SK-N-SH treated with all-trans-retinoic acid at 6 μM for 48 hours (cell line): ENCODE results near the gene PNMA6F.

Source experiments
- BACH2 ChIP-seq: fragments of 250-450 bp; sonication (Bioruptor Pico); IDR thresholded peaks from 2 replicates; pipeline ENCODE4 v1.9.0; 2021; ENCODE audit warnings: mild to moderate bottlenecking, borderline replicate concordance
- CSDC2 ChIP-seq: fragments of 250-450 bp; sonication (Bioruptor Pico); IDR thresholded peaks from 2 replicates; pipeline ENCODE4 v1.5.0; 2020; ENCODE audit warnings: mild to moderate bottlenecking, moderate library complexity
- GLIS3 ChIP-seq: fragments of 250-450 bp; sonication (Bioruptor Pico); IDR thresholded peaks from 2 replicates; pipeline ENCODE4 v1.5.0; 2020; ENCODE audit warnings: mild to moderate bottlenecking, moderate library complexity
- TCF4 ChIP-seq: fragments of 250-450 bp; sonication (Bioruptor Pico); IDR thresholded peaks from 2 replicates; pipeline ENCODE4 v1.8.0; 2021; ENCODE audit warnings: mild to moderate bottlenecking, moderate library complexity, borderline replicate concordance
- ZNF565 ChIP-seq: fragments of 450-650 bp; formaldehyde crosslinking; conservative IDR thresholded peaks from 2 replicates; pipeline ENCODE4 v1.5.0; 2020; ENCODE audit warnings: low read depth, mild to moderate bottlenecking, moderate library complexity
- TF ChIP-seq, protein P1 (sequence below): fragments of 250-450 bp; sonication (Bioruptor Pico); IDR thresholded peaks from 2 replicates; pipeline ENCODE4 v1.8.0; 2020; ENCODE audit warnings: mild to moderate bottlenecking, moderate library complexity, borderline replicate concordance

DNA sequence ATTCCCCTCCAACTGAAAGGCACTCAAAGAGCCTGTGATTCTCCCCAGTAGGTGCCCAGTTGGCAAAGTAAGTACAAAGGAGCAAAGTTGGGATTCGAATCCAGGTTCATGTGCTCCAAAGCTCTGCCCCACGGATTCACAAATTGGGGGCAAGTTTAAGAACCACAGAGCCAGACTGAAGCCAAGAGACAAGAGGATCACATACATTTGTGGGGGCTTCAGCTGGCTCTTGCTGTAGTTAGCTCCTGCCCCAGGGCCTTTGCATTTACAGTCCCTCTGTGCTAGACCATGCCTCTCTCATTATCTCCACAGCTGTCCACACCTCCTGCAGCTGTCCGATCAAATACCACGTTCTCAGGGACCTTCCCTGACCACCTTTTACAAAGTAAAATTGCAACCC, 18.8 kb downstream of the PNMA6F start:
- TF ChIP-seq TCF4: no peak
- TF ChIP-seq BACH2 (CRISPR knock-in tag): no peak
- TF ChIP-seq ZNF565 (CRISPR knock-in tag): no peak
- TF ChIP-seq CSDC2 (CRISPR knock-in tag): no peak
- TF ChIP-seq GLIS3 (CRISPR knock-in tag): no peak
- TF ChIP-seq, protein P1, sequence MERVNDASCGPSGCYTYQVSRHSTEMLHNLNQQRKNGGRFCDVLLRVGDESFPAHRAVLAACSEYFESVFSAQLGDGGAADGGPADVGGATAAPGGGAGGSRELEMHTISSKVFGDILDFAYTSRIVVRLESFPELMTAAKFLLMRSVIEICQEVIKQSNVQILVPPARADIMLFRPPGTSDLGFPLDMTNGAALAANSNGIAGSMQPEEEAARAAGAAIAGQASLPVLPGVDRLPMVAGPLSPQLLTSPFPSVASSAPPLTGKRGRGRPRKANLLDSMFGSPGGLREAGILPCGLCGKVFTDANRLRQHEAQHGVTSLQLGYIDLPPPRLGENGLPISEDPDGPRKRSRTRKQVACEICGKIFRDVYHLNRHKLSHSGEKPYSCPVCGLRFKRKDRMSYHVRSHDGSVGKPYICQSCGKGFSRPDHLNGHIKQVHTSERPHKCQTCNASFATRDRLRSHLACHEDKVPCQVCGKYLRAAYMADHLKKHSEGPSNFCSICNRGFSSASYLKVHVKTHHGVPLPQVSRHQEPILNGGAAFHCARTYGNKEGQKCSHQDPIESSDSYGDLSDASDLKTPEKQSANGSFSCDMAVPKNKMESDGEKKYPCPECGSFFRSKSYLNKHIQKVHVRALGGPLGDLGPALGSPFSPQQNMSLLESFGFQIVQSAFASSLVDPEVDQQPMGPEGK: no peak
